Myocyte (in vitro differentiated cells): Measurements from ENCODE around the gene WNK4. TPM values are rescaled to one million over a fixed set of nuclear protein-coding genes. Genes with fewer than 3 reads are reported as not detected.

Source experiments
- DNase-seq: peaks from one replicate; pipeline ENCODE4 v3.0.0-alpha.2; 2012; ENCODE audit warnings: low read depth
- total RNA-seq: library from RNA; depleted of rRNA; stranded (reverse); fragments of >200 nt; gene quantifications from 2 replicates; pipeline ENCODE4 v1.2.3, GENCODE V29; 2014

The WNK4 gene
- total RNA-seq, 1 donor from 2014 or later, result not detected

DNA sequence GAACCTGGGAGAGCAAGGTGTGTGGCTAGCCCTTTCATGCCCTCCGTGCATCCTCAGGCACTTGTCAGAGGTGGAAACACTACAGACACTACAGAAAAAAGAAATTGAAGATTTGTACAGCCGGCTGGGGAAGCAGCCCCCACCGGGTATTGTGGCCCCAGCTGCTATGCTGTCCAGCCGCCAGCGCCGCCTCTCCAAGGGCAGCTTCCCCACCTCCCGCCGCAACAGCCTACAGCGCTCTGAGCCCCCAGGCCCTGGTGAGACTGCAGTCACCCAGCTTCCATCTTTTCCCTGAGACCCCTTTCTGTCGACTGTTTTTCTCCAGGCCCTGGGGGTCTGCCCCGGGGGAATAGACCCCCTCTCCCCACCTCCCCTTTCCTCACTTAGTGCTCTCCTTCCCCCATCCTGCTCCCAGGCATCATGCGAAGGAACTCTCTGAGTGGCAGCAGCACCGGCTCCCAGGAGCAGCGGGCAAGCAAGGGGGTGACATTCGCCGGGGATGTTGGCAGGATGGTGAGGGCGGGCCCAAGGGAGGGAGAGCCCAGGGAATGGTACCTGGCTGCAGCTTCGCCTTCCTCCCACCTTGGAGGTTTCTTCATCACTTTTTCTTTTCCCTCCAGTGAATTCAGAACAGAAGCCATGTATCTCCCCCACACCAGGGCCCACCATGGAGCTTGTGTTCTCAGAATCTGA is 15.8 kb downstream of the WNK4 start:
- DNase-seq, result no peak

DNA sequence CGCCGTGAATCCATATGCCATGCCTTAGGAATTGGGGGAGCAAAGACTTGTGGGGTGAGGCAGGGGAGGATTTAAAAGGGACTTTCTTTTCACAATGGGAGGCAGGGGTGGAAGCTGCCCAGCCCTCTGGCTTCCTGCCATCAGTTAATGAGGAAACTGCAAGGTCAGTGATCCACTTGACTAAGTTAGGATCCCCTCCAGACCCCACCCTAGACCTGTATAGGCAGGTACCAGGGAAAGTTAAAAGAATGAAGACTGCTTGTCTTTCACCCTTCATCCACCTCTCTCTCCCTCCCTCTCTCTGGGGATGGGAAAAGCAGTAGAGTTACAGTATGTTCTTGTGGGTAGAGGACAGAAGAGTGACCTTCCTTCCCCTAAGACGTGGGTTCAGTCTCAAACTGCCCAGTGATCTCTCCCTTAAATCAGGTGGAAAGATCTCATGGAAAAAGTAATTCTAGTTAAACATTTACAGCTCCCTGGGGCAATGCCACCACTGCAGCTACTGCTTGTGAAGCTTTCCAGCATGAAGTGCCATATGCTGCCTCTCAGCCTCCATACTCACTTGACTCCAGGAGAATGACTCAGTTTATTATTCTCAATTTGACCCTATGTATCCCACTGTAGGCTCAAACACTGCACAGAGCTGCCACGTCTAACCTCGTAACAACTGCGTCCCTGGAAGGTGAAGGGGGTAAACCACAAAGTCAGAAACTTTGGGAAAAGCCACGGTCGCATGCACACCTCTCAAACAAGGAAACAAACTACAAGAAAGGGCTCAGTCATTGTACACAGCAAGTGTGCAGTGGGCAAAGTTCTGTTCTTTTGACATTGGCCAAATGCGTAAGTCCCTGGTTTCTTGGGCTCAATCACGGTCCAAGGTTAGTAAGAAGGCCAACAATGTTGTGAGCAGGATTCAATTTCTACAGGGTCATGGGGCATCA is 16.9 kb downstream of the WNK4 start:
- DNase-seq, result no peak

DNA sequence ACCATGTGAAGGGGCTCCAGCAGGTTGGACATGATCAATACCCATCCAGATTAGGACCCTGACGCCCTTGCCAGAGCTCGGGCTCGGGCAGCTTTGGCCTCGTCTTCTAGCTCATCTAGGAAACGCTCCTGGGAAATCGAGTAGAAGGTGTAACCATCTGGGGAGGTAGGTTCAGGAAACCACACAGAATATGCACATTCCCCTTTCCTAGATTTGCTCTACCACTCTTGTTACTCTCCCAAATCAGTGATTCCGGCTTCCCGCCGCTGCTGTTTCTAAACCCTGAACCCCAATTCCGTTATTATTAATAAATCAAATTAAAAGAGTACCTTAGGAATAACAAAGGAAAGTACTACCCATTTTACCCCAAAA is 17.6 kb downstream of the WNK4 start:
- no peak for DNase-seq

DNA sequence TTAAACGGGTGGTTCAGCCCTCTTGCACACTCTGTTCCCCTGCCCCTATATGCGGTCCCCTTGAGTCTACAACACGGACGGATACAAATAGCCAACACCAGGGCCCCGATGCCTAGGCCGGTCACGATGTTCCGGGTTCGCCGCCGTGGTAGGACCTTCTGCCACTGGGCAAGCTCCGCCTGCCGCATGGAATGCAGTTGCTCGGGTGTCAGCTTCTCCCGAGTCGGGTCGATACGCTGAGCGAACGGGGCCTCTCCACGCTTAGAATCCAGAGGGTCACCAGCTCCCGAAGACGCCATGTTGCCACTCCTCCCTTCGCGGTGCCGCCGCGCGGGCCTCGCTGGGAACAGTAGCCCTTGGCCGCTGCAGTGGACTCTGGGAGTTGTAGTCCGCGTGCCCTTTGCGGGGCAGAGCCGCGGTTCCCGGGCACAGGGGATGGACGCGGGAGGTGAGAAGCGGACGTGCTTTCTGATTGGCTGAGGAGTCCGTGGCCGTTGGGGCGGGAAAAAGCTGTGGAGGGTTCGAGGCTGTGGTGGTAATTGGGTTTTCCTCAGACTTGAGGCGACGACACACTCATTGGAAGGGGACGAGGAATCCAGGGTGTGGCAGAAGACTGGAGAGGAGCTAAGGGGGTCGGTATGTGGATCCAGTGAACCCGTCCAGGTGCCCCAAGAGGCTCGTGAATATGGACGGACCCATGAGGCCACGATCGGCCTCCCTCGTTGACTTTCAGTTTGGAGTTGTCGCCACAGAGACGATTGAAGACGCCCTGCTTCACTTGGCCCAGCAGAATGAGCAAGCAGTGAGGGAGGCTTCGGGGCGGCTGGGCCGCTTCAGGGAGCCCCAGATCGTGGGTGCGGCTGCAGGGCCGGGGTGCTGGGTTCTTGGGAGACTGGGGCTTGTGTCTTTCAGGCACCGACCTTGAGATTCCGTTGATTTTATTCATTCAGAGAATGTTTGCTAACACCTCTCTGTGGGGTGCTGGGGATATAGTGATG is 18.3 kb downstream of the WNK4 start, which contains the start of the genes CNTD1 and COA3:
Gene CNTD1, plus strand, starts transcription at position 479 of the 998 bp plus-strand sequence. Its CDS starts 207 bp downstream, at position 686.
Gene COA3, minus strand, starts transcription at position 322 of the 998 bp plus-strand sequence. Its CDS starts 23 bp downstream, at position 299.
- DNase-seq, result peak; percentile 89

DNA sequence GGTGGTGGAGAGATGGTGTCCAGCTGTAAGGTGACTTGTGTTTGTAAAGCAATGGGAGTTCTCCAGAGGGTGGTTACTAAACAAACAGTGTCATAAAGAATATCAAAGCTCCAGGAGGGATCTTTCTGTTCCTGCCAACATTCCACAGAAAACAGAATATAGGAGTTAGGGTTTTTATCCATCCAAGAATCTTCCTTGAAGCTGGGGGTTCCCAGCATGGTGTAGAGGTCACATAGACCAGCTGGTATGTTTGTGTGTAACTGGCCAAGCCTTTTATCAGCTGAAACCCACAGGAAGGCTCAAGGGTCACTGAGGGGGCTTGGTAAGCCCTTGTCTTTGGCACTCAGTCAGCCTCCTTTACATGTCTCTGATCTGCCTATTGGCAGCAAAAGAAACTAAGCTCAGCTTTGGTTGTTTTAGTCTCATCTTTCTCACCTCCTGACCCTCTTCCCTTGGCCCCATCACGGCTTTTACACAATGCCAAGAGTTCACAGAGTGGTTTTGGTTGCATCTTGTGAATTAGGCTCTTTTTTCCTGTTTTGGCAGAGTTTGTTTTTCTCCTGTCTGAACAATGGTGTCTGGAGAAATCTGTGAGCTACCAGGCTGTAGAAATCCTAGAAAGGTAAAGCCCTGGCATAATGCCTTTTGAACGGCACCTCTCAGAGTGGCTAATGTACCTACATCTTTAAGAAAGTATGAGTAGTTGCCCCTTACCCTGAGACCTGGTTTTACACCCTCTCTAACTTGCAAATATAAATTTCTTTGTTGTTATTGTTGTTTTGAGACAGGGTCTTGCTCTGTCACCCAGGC is 22.9 kb downstream of the WNK4 start:
- no peak for DNase-seq

DNA sequence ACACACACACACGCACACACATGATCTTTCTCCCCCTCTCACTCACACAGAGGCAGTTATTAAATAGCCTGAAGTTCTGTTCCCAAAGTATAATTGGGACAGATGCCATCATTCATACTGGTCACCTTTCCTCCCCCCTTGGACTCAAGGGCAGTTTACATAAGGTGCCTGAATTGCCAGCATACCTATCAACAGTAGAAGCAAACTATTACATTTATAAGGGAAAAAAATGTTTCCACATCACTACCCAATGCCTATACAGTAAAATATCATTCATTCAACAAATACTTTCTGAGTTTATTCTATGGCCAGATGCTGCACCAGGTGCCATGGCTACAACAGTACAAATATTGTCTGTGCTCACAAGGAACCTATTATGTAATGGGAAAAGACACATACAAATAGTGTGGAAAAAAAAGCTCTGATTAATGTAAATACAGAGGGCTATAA is 24.5 kb downstream of the WNK4 start:
- no peak for DNase-seq

DNA sequence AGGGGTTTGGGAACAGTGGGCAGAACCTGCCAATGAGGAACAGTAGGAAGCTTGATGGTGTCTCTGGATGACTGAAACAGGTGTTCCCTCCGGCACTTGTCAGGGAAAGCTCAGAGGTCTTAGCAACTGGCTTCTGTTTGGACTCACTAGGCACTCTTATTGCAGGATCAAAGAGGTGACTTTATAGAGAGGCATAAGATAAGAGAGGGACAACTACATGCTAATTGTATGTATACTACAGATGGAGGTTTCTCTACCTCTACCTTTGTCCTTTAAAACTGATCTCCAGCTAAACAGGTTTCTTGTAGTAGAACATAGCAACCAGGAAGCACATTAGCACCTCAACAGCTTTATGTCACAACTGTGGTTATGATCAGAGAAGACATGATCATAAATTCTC is 25.8 kb downstream of the WNK4 start:
- DNase-seq, result no peak

DNA sequence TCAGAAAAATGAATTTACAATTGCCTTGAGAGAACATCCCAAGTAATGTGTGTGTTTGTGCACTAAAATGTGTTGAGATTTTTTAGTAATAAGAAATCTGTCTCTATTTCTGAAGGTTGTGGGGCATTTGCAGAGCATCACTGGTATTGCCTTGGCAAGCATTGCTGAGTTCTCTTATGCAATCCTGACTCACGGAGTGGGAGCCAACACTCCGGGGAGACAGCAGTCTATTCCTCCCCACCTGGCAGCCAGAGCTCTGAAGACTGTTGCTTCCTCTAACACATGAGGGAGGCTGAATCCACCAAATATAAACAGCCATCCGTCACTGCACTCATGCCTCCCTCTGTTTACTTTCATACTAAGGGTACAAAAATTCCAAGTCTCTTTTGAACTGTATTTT is 28.8 kb downstream of the WNK4 start:
- peak; percentile 18 for DNase-seq

DNA sequence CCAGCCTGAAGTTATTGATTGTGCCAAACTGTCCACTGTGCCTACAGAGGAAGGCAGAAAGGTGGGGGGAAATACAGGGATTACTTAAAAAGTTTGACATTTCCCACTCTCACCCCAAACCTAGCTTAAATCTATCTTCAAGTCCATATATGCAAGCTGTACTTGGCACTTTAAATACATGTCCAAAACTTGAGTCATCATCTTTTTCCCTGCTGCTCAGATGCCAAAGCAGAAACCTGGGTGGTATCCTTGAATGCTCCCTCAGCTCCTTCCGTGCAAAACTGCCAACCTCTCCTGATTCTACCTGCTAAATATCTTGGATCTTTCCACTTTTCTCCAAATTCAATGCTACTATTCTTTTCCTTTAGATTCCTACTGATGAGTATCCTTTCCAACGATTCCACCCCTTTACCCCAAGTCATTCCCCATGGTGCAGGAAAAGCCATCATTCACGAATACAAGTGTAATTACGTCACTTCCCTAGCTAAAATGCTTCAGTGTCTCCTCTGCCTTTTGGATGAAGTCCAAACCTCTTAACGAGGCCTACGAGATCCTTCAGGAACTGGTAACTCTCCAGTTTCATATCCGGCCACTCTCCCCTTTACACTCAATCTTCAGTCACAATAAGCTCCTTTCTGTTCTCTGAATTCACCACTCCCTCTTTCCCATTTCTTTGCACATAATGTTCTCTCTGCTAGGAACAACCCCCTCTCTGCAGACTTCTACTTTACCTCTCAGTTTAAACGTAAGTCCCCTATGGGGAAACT is 34.4 kb downstream of the WNK4 start:
- no peak for DNase-seq

DNA sequence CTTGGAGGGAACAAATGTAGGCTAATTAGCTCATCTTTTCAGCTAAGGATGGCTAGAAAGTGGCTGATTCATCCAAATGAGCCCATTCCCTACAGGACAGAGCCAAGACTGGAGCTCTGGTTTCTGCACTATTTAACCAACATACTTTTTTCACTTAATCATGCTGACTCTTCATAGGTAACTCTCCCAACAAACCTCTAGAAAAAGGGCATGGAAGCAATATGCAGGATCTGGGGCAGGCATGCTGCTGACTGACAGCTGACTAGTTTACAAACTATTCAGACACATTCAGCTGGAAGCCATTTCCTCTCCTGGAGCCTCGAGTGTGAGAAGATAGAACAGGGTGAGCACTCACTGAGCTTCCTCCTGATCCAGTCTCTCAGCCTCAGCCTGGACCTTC is 37.5 kb downstream of the WNK4 start:
- no peak for DNase-seq

DNA sequence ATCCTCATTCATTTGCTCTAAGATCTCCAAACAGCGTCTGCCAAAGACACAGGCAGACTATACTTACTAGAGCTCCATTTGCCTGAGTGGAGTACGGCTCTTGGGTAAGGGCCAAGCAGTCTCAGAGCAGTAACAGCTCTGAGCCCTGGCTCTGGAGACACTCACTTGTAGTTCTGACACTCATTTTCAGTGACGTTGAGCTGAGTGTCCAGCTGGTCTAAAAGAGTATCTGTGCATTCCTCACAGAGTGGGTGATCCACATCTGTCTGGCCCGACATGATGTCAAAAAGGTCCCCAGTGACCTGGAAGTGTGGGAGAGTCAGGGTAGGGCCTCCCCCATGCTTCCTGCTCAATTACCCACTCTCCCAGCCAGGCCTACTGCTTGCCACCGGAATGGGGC is 38.0 kb downstream of the WNK4 start:
- no peak for DNase-seq

DNA sequence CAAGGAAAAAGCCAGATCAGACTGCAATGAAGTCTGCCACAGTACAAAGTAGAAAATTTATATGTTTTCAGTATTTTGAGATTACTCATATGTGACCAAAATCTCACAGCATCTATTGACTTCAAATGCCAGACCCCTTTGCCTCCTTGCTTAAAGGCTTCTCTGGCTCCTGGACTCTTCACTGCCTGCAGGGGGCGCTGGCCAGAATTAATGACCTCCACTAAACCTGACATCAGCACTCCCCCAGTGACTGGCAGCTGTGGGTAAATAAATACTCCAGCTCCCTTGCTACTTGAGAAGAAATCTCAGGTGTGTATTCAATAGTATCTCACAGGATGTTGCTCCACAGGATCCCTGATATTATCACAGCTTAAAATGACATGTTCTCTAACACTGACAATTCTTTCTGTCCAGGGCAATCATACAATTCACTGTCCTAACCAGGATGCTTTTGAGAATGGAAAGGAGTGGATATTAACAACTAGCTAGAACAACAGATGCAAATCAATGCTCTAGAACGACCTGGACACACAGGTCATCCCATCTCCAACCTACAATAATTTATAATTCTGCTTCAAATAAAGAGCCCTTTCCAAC is 39.6 kb downstream of the WNK4 start:
- peak; percentile 71 for DNase-seq

DNA sequence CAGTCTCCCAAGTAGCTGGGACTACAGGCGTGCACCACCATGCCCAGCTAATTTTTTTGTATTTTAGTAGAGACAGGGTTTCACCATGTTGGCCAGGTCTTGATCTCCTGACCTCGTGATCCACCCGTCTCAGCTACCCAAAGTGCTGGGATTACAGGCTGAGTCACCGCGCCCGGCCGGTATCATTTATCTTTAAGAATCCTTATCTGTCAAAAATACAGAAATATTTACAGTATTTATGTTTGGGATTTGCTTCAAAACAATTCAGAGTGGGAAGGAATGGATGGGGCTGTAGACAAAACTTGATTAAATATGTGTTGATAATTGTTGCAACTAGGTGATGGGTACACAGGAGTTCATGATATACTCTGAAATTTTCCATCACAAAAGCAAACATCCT is 40.8 kb downstream of the WNK4 start:
- DNase-seq, result no peak

DNA sequence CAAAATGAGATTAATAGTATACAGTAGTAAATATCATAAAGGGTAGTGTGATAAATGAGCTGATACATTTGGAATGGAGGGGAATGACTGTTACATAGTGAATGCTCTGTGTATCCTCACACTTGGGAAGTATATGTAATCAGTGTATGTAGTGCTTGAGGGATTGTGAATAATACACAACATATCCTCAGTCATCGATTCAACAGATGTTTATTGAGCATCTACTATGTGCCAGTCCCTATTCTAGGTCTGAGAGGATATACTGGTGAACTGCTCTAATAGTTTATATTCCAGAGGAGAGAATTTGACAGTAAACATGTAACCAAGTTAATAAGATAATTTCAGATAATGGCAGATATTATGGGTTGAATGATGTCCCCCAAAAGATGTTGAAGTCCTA is 47.1 kb downstream of the WNK4 start:
- no peak for DNase-seq

DNA sequence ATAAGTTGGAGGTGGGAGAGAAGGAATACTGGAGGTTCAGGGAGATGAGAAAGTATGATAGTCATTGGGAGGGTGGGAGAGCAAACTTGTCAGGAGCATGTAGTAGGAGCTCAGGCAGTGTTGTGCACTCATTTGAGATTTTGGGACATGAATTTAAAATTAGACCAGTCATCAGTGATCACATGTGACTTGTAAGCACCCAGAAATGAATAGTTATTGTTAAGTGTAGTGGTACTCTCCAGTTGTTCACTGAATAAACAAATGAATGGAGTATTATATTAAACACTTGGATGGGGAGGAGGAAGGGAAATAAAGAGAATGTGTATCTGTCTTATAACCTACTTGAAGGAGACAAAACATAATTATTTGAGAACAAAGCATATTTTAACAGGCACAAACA is 50.6 kb downstream of the WNK4 start:
- DNase-seq, result no peak

DNA sequence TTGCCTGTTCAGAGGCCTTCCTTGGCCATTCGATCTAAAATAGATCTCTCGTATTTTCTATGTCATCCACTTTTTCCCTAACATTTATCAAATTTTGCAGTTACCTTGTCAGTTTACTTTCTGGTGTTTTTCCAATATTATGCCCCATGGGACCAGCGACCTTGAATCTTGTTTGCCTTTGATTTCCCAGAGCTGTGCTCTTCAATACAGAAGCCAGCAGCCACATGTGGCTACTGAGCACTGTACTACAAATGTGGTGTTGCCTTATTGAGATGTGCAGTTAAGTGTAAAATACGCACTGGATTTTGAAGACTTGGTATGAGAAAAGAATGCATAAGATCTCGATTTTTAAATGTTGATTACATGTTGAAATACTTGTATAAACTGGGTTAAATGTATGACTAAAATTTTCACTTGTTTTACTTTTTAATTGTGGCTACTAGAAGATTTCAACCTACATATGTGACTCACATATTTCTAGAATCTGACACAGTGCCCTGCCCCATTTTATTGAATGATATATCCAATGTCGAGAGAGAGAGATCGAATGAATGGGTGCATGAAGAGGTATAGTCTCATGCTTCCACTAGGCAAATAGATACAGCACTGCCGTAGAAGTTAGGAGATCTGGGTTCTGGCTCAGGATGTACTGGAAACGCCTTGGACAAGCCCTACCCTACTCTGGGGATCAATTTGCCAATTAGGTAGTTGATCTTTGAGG is 52.0 kb downstream of the WNK4 start:
- no peak for DNase-seq

DNA sequence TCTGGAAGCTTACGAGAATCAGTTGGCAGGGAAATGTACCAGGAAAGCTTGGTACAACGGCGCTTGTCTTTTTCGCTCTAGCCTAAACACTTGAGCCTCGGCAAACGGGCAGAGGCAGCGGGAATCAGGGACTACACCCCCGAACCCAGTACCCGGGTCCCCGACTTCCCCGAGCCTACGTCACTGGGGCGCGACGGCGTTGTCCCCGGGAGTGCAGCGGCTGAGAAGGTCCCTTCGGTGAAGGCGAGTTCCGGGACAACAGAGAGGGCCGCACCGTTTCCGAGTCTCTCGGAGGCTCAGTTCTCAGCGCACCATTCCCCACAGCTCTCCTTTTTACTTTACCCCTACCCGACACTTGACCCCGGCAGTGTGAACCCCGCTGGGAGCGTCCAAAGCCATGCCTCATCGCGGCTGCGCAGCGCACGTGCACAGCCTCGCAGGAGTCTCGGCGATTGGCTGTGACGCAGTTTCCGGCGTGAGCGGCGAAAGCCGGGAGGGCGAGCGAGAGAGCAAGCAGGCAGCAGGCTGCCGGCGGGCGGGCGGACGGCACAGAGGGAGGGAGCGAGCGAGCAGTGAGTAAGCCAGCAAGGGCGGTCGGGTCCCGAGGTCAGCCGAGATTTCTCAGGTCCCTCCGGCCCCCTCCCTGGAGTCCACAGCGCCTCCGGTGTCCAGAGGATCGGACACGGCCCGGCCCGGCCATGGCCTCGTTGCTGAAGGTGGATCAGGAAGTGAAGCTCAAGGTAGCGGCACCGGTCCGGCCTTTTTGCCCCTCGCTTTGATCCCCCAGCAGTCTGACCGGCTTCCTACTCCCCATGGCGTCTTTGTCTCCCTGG is 52.7 kb downstream of the WNK4 start, which contains the start of gene PSME3:
Gene PSME3, plus strand, starts transcription at position 464 of the 833 bp plus-strand sequence. Its CDS starts 235 bp downstream, at position 699.
- peak; percentile 90 for DNase-seq
